HG02840 (cell line): ENCODE data around the gene PIK3R5.
"Not testable (repeated sequence)": the region's sequence is repeated elsewhere in the genome, so short reads cannot be mapped to it uniquely, and the experiment has no call there.

ENCODE experiments used
- ATAC-seq: cut with Tn5 transposase; IDR thresholded peaks from one replicate; pipeline ENCODE4 v1.9.1; 2021; ENCODE audit warnings: mild to moderate bottlenecking, moderate library complexity, moderate number of reproducible peaks; ENCODE audit not compliant: unreplicated experiment, low FRiP score

Gene PIK3R5

GRCh38 chr17:8965394-8966168 is at the start of gene PIK3R5:
PIK3R5 (minus strand) TSS chr17:8965707; CDS start chr17:8911494, 54,213 bp downstream.
- ATAC-seq = peak; percentile 53

- no peak for ATAC-seq
These were observed 45.5 kb upstream of the PIK3R5 start for GRCh38 chr17:9011001-9011400.

GRCh38 chr17:9009737-9010136 is 44.2 kb upstream of the PIK3R5 start:
- no peak for ATAC-seq

DNA sequence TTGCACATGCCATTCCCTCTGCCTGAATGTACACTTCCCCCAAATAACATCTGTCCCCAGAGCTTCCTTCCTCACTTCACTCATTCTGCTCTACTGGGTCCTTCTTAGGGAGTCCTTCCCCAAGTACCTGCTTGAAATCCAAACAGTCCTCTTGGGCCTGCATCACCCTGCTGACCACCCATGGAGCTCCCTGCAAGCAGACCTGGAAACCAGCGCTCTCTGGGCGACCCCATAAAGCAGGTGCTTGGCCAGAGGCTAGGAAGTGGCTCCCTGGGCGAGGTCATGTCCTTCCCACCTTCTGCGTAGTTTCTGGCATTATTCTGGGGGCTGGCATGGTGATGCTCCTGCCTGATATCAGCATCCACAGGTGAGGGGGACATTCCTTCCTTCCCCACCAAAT is 43.6 kb upstream of the PIK3R5 start:
- ATAC-seq = no peak

GRCh38 chr17:9007052-9007714 is 41.7 kb upstream of the PIK3R5 start:
- ATAC-seq = no peak

- no peak for ATAC-seq
These were observed 40.8 kb upstream of the PIK3R5 start for GRCh38 chr17:9006175-9006767.

- ATAC-seq = no peak
These were observed 39.4 kb upstream of the PIK3R5 start for GRCh38 chr17:9004961-9005285.

DNA sequence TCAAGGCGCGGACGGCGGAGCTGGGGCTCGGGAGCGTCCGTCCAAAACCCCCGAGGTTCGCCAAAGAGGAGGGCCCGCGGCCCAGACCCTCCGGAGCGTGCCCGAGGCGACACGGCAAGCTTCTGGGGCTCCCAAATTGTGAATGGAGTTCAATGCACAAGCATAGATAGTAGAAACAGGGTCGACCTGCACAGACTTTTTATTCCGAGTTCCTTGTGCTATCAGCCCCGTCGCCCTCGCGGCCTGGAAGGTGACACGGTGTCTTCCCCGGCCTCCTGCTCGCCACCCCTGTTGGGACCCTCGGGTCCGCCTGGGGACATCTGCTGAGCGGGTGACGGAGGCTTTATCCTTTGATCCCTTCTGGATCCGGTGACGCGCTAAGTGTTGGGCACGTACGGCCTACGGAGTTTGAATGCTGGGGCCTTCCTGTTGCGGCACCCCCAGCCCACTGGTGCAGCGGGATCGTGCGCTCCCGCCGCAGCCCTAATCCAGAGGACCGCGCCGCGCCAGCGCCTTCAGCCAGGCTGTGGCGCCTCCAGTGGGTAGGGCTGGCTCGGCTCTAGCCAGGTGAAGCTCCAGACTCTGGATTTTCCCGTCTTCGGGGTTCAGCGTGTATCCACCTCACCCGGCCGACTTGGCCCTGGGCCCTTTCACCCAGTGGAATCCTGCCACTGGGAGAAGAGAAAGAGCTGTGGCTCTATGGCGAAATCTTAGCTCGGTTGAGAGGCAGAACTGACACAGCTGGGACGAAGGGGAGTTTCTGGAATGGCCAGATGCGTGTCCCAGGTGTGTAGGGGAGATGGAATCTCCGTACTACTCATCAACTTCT is 38.8 kb upstream of the PIK3R5 start:
- no peak for ATAC-seq

GRCh38 chr17:9003355-9004131 is 38.0 kb upstream of the PIK3R5 start:
- no peak for ATAC-seq

DNA sequence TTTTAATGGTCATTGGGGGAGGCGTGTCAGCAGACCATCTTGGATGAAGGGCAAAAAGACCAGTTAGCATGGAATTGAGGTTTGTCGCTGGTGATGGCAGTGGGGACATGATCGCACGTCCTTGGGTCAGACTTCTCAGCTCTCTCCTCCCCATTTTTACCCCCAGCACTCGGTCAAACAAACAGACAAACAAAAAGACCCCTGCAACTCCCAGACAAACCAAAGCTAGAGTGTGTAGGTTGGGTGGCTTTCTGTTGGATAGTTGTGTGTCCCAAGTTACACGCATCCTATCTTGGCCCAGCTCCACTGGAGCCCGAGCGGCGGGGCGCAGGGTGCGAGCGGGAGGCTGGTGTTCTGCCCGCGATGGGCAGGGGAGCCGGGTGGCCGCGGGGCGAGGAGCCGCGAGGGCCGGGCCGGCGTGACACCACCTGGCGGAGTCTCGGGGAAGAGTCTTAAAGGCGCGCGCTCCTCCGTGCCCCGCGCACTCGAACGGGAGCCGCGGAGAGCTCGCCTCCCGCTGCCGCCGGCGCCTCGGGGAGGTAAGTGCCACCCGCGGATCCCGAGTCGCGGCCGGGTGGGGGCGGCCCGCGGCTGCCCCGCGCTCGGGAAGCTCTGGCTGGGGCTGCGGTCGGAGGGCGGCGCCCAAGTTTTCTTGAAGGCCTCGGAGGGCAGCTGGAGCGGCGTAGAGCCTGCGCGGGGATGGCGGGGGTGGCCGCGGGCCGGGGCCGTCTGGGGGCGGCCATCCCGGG is 37.3 kb upstream of the PIK3R5 start:
- ATAC-seq = no peak

- ATAC-seq = no peak
These were observed 36.7 kb upstream of the PIK3R5 start for GRCh38 chr17:9002227-9002605.

GRCh38 chr17:9001559-9001958 is 36.1 kb upstream of the PIK3R5 start:
- no peak for ATAC-seq

DNA sequence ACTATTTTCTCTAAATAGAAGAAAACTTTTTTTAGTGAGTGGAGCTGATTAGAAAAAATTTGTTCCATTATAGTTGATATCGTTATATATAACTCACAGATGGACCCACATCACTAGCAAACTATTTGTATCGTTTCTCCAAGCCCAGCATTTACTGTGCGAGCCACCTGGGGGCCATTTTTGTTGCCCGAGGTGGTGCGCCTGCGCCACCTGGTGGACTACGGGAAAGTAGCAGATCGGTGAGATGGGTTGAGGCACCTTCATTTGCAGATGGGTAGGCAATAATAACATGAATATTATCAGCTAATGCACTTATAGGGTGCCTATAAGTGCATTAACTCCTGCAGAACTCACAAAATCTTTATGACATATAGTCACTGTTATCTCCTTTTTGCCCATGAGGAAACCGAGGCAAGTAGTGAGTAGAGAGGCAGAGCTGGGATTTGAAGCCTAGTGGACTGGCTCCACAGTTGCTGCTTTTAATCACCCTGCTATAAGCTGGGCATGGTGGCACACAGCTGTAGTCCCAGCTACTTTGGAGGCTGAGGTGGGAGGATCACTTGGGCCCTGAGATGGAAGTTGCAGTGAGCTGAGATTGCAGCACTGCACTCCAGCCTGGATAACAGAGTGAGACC is 32.6 kb upstream of the PIK3R5 start:
- no peak for ATAC-seq

DNA sequence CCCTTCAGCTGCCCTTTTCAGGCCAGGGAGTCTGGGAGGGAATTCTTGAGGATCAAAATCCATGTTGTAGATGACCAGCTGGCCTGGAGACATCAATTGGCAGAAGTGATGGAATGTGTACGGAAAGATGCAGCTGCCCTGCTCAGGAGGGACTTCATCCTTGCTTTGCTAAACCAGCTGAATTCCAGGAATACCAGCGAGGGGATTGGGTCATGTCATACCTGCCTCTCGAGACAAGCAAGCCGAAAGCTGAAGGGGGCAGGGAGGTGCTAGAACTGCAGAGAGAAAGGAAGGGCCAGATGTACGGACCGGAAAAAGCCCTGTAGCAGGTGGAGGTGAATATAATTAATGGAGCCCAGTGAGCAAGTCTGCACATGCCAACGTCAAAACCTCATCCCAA is 30.2 kb upstream of the PIK3R5 start:
- ATAC-seq = no peak

- ATAC-seq = no peak
These were observed 28.8 kb upstream of the PIK3R5 start for GRCh38 chr17:8994319-8994718.

- no peak for ATAC-seq
These were observed 26.2 kb upstream of the PIK3R5 start for GRCh38 chr17:8991514-8992285.

DNA sequence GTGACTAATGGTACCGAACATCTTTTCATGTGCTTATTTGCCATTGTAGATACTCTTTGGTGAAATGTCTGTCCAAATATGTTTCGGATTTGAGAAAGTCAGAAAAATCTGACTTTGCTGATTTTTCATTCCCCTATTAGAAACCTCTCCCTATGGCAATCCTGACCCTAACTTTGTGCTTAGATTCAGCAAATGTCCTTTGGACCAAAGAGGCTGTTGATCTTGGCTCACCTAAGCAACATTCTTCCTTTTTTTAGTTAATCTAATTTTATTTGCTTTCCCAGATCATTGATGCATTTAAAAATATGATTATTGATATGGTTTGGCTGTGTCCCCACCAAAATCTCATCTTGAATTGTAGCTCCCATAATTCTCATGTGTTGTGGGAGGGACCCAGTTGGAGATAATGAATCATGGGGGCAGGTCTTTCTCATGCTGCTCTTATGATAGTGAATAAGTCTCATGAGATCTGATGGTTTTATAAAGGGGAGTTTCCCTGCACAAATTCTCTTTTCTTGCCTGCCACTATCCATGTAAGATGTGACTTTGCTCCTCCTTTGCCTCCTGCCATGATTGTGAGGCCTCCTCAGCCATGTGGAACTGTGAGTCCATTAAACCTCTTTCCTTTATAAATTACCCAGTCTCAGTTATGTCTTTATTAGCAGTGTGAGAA is 22.9 kb upstream of the PIK3R5 start:
- not testable (repeated sequence) for ATAC-seq

DNA sequence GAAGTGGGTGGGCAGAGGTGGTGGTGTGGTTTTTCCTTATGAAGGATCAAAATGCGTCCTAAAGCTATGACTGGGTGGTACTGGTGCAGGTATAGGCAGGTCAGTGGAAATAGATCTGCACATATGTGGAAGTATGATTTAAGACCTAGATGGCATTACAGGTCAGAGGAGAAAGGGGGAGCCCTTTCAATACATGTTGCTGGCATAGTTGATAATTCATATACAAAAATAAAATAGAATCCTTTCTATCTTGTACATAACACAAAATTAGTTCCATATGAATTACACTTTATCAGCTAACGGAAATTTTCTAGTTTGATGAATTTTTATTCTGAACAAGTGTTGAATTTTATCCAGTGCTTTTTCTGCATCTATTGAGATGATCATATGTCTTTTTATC is 20.8 kb upstream of the PIK3R5 start:
- ATAC-seq = no peak
